ENCODE measurements around the gene HEBP1. TPM values are rescaled to one million over a fixed set of nuclear protein-coding genes. Genes with fewer than 3 reads are reported as not detected.

Gene HEBP1
- total RNA-seq, 6 experiments from 2014 or later, result 45.8 to 100 (median 68.9) TPM

- intact Hi-C loops (cut with DNase I), result loop anchor here in 1 of 2 donors (10.0 kb wide), 1 partner anchor 71 kb away; no protein-coding TSS in a partner anchor
- DNase-seq (no peak), ATAC-seq (peak; percentile 76 to 80 (median 77))
- no peaks in the 10 kb centered on the region for H3K9me3 ChIP-seq
- WGBS (ENCODE audit: insufficient coverage, low coverage, low lambda C conversion rate, missing lambda C conversion rate), result 100% methylated on average over 1 of the region's 4 CpGs
- no peak overlapping the region for H3K27ac ChIP-seq
- no peak for TF ChIP-seq POLR2A (IDR thresholded peaks at IDR 0.05)
- peak; percentile 30 to 41 (median 34) for TF ChIP-seq CTCF (IDR thresholded peaks at IDR 0.05)
- no peaks in the 10 kb centered on the region for H3K4me1 ChIP-seq
- no peak overlapping the region for H3K4me3 ChIP-seq
- no peaks in the 10 kb centered on the region for H3K27me3 ChIP-seq
- H3K36me3 ChIP-seq, result peaks cover 0 to 74% (median 30%) of the 10 kb centered on the region in 4 donors
Observed at GRCh38 chr12:12985817-12986408, 14.2 kb downstream of the HEBP1 start.

- H3K27me3 ChIP-seq, result no peaks in the 10 kb centered on the region
- no peaks in the 10 kb centered on the region for H3K4me1 ChIP-seq
- 73% methylated on average over 5 of the region's 5 CpGs for WGBS (ENCODE audit: insufficient coverage, low coverage, low lambda C conversion rate, missing lambda C conversion rate)
- H3K9me3 ChIP-seq, result no peaks in the 10 kb centered on the region
- TF ChIP-seq POLR2A (IDR thresholded peaks at IDR 0.05) (no peak), CTCF (IDR thresholded peaks at IDR 0.05) (no peak)
- ATAC-seq, result no peak
- DNase-seq, result no peak
- peaks cover 0 to 86% (median 31%) of the 10 kb centered on the region in 4 donors for H3K36me3 ChIP-seq
- intact Hi-C loops (cut with DNase I), result loop anchor here in 1 of 2 donors (10.0 kb wide), 1 partner anchor 69 kb away; no protein-coding TSS in a partner anchor
- H3K27ac ChIP-seq, result no peak overlapping the region
- no peak overlapping the region for H3K4me3 ChIP-seq
Observed at GRCh38 chr12:12984149-12984548, 15.9 kb downstream of the HEBP1 start.

GRCh38 chr12:12983420-12984035 is 16.5 kb downstream of the HEBP1 start:
- Histone ChIP-seq H3K27me3 (no peaks in the 10 kb centered on the region), H3K4me3 (no peak overlapping the region), H3K9me3 (no peaks in the 10 kb centered on the region), H3K27ac (no peak overlapping the region), H3K4me1 (no peaks in the 10 kb centered on the region), H3K36me3 (peaks cover 0 to 86% (median 28%) of the 10 kb centered on the region in 4 donors)
- intact Hi-C loops (cut with DNase I), result loop anchor here in 1 of 2 donors (10.0 kb wide), 1 partner anchor 69 kb away; no protein-coding TSS in a partner anchor
- peak in 1 of 3 donors; percentile 23 for DNase-seq
- TF ChIP-seq POLR2A (IDR thresholded peaks at IDR 0.05) (no peak), CTCF (IDR thresholded peaks at IDR 0.05) (peak; percentile 55 to 64 (median 58))
- peak; percentile 79 to 82 (median 82) for ATAC-seq
- WGBS (ENCODE audit: insufficient coverage, low coverage, low lambda C conversion rate, missing lambda C conversion rate), result 49% methylated on average over 9 of the region's 9 CpGs

GRCh38 chr12:12982331-12982730 is 17.7 kb downstream of the HEBP1 start:
- TF ChIP-seq POLR2A (IDR thresholded peaks at IDR 0.05), result no peak
- no peak for TF ChIP-seq CTCF (IDR thresholded peaks at IDR 0.05)
- intact Hi-C loops (cut with DNase I), result loop anchor here in 1 of 2 donors (10.0 kb wide), 1 partner anchor 68 kb away; no protein-coding TSS in a partner anchor

More at GRCh38 chr12:12982331-12982730, 17.7 kb downstream of the HEBP1 start:
- no peaks in the 10 kb centered on the region for H3K27me3 ChIP-seq
- no peaks in the 10 kb centered on the region for H3K4me1 ChIP-seq
- peak in 1 of 3 donors; percentile 11 for DNase-seq
- no peaks in the 10 kb centered on the region for H3K9me3 ChIP-seq
- 70% methylated on average over 1 of the region's 2 CpGs for WGBS (ENCODE audit: insufficient coverage, low coverage, low lambda C conversion rate, missing lambda C conversion rate)
- H3K27ac ChIP-seq, result no peak overlapping the region
- peaks cover 0 to 85% (median 26%) of the 10 kb centered on the region in 4 donors for H3K36me3 ChIP-seq
- no peak for ATAC-seq
- H3K4me3 ChIP-seq, result no peak overlapping the region
